ENCODE results near the gene FCSK. TPM values are rescaled to one million over a fixed set of nuclear protein-coding genes. Genes with fewer than 3 reads are reported as not detected.
A peak's percentile ranks its signal among the peaks of the same experiment; 100 is the strongest.

Gene FCSK
- total and polyA plus RNA-seq, 2 of the 13 experiments (the other 11 are each of a cell fraction or from before 2014, with no cell fraction given): 9.1 to 19.2 TPM

- TF ChIP-seq ZNF281 (CRISPR knock-in tag; IDR thresholded peaks at IDR 0.05; ENCODE audit: borderline replicate concordance) (peak; percentile 71; the same call in 1 of the 2 replicates), CHD2 (IDR thresholded peaks at IDR 0.05; ENCODE audit: low read depth, low read length) (no peak), ZNF761 (CRISPR knock-in tag; conservative IDR thresholded peaks at IDR 0.05) (no peak), MLX (CRISPR knock-in tag; IDR thresholded peaks at IDR 0.05) (no peak), ARID3A (IDR thresholded peaks at IDR 0.05; ENCODE audit: low read depth, low read length) (no peak), NFATC3 (CRISPR knock-in tag; IDR thresholded peaks at IDR 0.05) (no peak), RBAK (CRISPR knock-in tag; IDR thresholded peaks at IDR 0.05) (no peak), NAIF1 (CRISPR knock-in tag; IDR thresholded peaks at IDR 0.05; ENCODE audit: borderline replicate concordance) (no peak), ZNF687 (CRISPR knock-in tag; IDR thresholded peaks at IDR 0.05) (peak; percentile 84), HNRNPH1 (optimal IDR thresholded peaks at IDR 0.05; ENCODE audit: low read depth, low read length) (no peak), MZF1 (CRISPR knock-in tag; IDR thresholded peaks at IDR 0.05; ENCODE audit: borderline replicate concordance) (no peak), NR3C1 (CRISPR knock-in tag; IDR thresholded peaks at IDR 0.05) (no peak), ZNF883 (CRISPR knock-in tag; IDR thresholded peaks at IDR 0.05; ENCODE audit: not compliant biosample characterization) (no peak), SSRP1 (CRISPR knock-in tag; IDR thresholded peaks at IDR 0.05) (no peak), TBX3 (IDR thresholded peaks at IDR 0.05; ENCODE audit: borderline replicate concordance) (no peak), CAMTA2 (CRISPR knock-in tag; IDR thresholded peaks at IDR 0.05; ENCODE audit: borderline replicate concordance) (no peak), ELF3 (CRISPR knock-in tag; IDR thresholded peaks at IDR 0.05) (no peak), ZFX (CRISPR knock-in tag; IDR thresholded peaks at IDR 0.05; ENCODE audit: low read depth) (peak; percentile 72), ZNF839 (CRISPR knock-in tag; IDR thresholded peaks at IDR 0.05; ENCODE audit: borderline replicate concordance) (no peak), KDM6A (CRISPR knock-in tag; IDR thresholded peaks at IDR 0.05; ENCODE audit: low read depth) (peak; percentile 40; the same call in 1 of the 2 replicates)
Measured at GRCh38 chr16:70416748-70417616, 37.4 kb upstream of the FCSK start (continued).

All from HepG2 (cell line).